ENCODE measurements around the gene CDC42SE1. TPM values are rescaled to one million over a fixed set of nuclear protein-coding genes. Genes with fewer than 3 reads are reported as not detected.

The CDC42SE1 gene
- total RNA-seq, 1 donor from 2014 or later = 116 TPM

GRCh38 chr1:151007853-151008243 lies 51.6 kb downstream of the CDC42SE1 start:
- H2AFZ ChIP-seq (ENCODE audit: low read depth, low read length) = peak overlapping the region; percentile 6
- no peaks in the 10 kb centered on the region for H3K9me3 ChIP-seq (ENCODE audit: insufficient read depth, low read depth, low read length)
- H3K79me2 ChIP-seq (ENCODE audit: insufficient read depth, low read length) = peaks cover 6% of the 10 kb centered on the region
- H3K27me3 ChIP-seq (ENCODE audit: insufficient read depth, low read length) = no peaks in the 10 kb centered on the region
- no peak for TF ChIP-seq EZH2 (IDR thresholded peaks at IDR 0.05; ENCODE audit: insufficient read depth, low read length)
- no peak for TF ChIP-seq CTCF (IDR thresholded peaks at IDR 0.05; ENCODE audit: insufficient read depth, low read depth, low read length)
- peak overlapping the region; percentile 99 for H3K4me2 ChIP-seq (ENCODE audit: low read length)
- peak overlapping the region; percentile 76 for H3K4me3 ChIP-seq (ENCODE audit: insufficient read depth, low read depth, low read length)
- H3K36me3 ChIP-seq (ENCODE audit: insufficient read depth, low read length) = no peaks in the 10 kb centered on the region
- FAIRE-seq (no peak), DNase-seq (ENCODE audit: low read depth) (no peak)
- Mint-ChIP-seq H3K9me3 (ENCODE audit: unreplicated experiment) (no peaks in the 10 kb centered on the region), H3K4me1 (ENCODE audit: low read depth, unreplicated experiment) (peaks cover 33% of the 10 kb centered on the region), H3K27me3 (ENCODE audit: low read depth, unreplicated experiment) (no peaks in the 10 kb centered on the region), H3K4me3 (ENCODE audit: unreplicated experiment) (peak overlapping the region; percentile 95), H3K27ac (ENCODE audit: unreplicated experiment) (peak overlapping the region; percentile 98), H3K36me3 (ENCODE audit: low read depth, unreplicated experiment) (peaks cover 1% of the 10 kb centered on the region)
- no peaks in the 10 kb centered on the region for H4K20me1 ChIP-seq (ENCODE audit: insufficient read depth, low read length)
- peak overlapping the region; percentile 95 for H3K9ac ChIP-seq (ENCODE audit: low read length)
- H3K27ac ChIP-seq (ENCODE audit: low read depth, low read length) = peak overlapping the region; percentile 85
- peaks cover 47% of the 10 kb centered on the region for H3K4me1 ChIP-seq (ENCODE audit: insufficient read depth, low read length)

DNA sequence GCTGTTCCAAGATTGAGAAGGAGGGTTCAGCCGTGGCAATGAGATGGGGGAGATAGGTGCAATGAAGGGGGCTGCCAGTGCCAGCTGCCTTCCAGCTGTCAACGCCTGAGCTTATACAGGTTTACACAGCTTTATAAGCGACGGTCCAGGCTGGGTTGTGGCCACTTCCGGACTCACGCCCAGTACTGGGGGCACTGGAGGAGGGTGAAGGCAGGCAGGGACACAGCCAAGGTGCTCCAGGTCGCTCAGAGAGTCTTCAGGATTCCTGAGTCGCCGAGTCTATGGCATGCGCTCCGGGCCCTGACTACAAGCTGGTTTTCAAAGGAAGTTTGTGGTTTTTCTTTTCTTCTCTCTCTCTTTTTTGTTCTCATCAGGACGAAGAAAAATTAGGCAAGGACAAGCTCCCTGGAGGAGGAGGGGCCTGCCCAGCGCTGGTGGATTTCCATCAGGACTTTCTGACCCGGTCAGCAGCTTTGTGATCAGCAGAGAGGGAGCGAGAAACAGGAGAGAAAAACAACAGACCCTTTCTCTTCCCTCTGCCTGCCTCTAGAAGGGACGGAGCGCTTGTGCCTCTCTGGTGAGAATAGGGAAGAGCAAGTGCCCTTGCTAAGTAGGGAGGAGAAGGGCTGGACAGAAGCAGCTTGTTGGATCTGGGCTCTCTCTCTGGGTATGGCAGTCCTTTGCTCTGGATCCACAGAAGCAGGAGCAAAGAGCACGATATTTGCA lies 52.9 kb downstream of the CDC42SE1 start, which contains the start of gene MINDY1:
TSS of gene MINDY1 (minus strand) at position 576 of the 726 bp plus-strand sequence. CDS start 4,285 bp downstream, outside the sequence.
- Mint-ChIP-seq H3K9me3 (ENCODE audit: unreplicated experiment) (no peaks in the 10 kb centered on the region), H3K36me3 (ENCODE audit: low read depth, unreplicated experiment) (peaks cover 5% of the 10 kb centered on the region), H3K27ac (ENCODE audit: unreplicated experiment) (peak within 1 kb of the TSS; percentile 99), H3K27me3 (ENCODE audit: low read depth, unreplicated experiment) (no peaks in the 10 kb centered on the region), H3K4me3 (ENCODE audit: unreplicated experiment) (peak within 1 kb of the TSS; percentile 95), H3K4me1 (ENCODE audit: low read depth, unreplicated experiment) (peaks cover 39% of the 10 kb centered on the region)
- TF ChIP-seq CTCF (IDR thresholded peaks at IDR 0.05; ENCODE audit: insufficient read depth, low read depth, low read length) (peak; percentile 47), EZH2 (IDR thresholded peaks at IDR 0.05; ENCODE audit: insufficient read depth, low read length) (no peak)
- H3K79me2 ChIP-seq (ENCODE audit: insufficient read depth, low read length) = peaks cover 6% of the 10 kb centered on the region
- H3K27ac ChIP-seq (ENCODE audit: low read depth, low read length) = peak within 1 kb of the TSS; percentile 85
- H3K4me3 ChIP-seq (ENCODE audit: insufficient read depth, low read depth, low read length) = peak within 1 kb of the TSS; percentile 64
- peaks cover 47% of the 10 kb centered on the region for H3K4me1 ChIP-seq (ENCODE audit: insufficient read depth, low read length)
- H3K36me3 ChIP-seq (ENCODE audit: insufficient read depth, low read length) = no peaks in the 10 kb centered on the region
- H3K4me2 ChIP-seq (ENCODE audit: low read length) = peak within 1 kb of the TSS; percentile 99
- FAIRE-seq (no peak), DNase-seq (ENCODE audit: low read depth) (peak; percentile 81)
- H3K9ac ChIP-seq (ENCODE audit: low read length) = peak within 1 kb of the TSS; percentile 95
- no peaks in the 10 kb centered on the region for H3K9me3 ChIP-seq (ENCODE audit: insufficient read depth, low read depth, low read length)
- H3K27me3 ChIP-seq (ENCODE audit: insufficient read depth, low read length) = no peaks in the 10 kb centered on the region
- peak within 1 kb of the TSS; percentile 82 for H2AFZ ChIP-seq (ENCODE audit: low read depth, low read length)
- H4K20me1 ChIP-seq (ENCODE audit: insufficient read depth, low read length) = no peaks in the 10 kb centered on the region

Measured in astrocyte (in vitro differentiated cells and primary cell).